Fibroblast of the conjunctiva (primary cell): ENCODE data around the gene CCNYL1.
"Not testable (repeated sequence)": the region's sequence is repeated elsewhere in the genome, so short reads cannot be mapped to it uniquely, and the experiment has no call there.

ENCODE experiments used
- DNase-seq: peaks from one replicate; pipeline ENCODE4 v3.0.0-alpha.2; 2010; ENCODE audit warnings: low read depth

Gene CCNYL1

GRCh38 chr2:207734636-207735512 is 23.4 kb downstream of the CCNYL1 start:
- DNase-seq, result no peak

GRCh38 chr2:207735513-207735859 is 24.0 kb downstream of the CCNYL1 start:
- DNase-seq, result not testable (repeated sequence)

GRCh38 chr2:207743514-207743913 is 32.1 kb downstream of the CCNYL1 start:
- DNase-seq, result no peak

- DNase-seq, result no peak
Observed at GRCh38 chr2:207744050-207744449, 32.6 kb downstream of the CCNYL1 start.

GRCh38 chr2:207744451-207744850 is 33.0 kb downstream of the CCNYL1 start:
- no peak for DNase-seq

- DNase-seq, result peak; percentile 72
Observed at GRCh38 chr2:207746131-207746530, 34.7 kb downstream of the CCNYL1 start.

GRCh38 chr2:207747653-207748560 is 36.5 kb downstream of the CCNYL1 start:
- no peak for DNase-seq

- no peak for DNase-seq
Observed at GRCh38 chr2:207748993-207749392, 37.6 kb downstream of the CCNYL1 start.

- DNase-seq, result no peak
Observed at GRCh38 chr2:207749873-207750272, 38.4 kb downstream of the CCNYL1 start.

GRCh38 chr2:207750345-207750744 is 38.9 kb downstream of the CCNYL1 start:
- no peak for DNase-seq

- DNase-seq, result no peak
Observed at GRCh38 chr2:207750876-207751275, 39.4 kb downstream of the CCNYL1 start.

GRCh38 chr2:207753688-207754087 is 42.2 kb downstream of the CCNYL1 start:
- DNase-seq, result not testable (repeated sequence)

- DNase-seq, result no peak
Observed at GRCh38 chr2:207754498-207755383, 43.3 kb downstream of the CCNYL1 start.

GRCh38 chr2:207758025-207758424 is 46.6 kb downstream of the CCNYL1 start:
- DNase-seq, result no peak

GRCh38 chr2:207759890-207760289 is 48.5 kb downstream of the CCNYL1 start:
- no peak for DNase-seq

GRCh38 chr2:207760453-207760852 is 49.0 kb downstream of the CCNYL1 start:
- no peak for DNase-seq

GRCh38 chr2:207761426-207761825 is 50.0 kb downstream of the CCNYL1 start:
- DNase-seq, result not testable (repeated sequence)

- no peak for DNase-seq
Observed at GRCh38 chr2:207762146-207762545, 50.7 kb downstream of the CCNYL1 start.

- DNase-seq, result no peak
Observed at GRCh38 chr2:207763303-207763917, 52.0 kb downstream of the CCNYL1 start.

- no peak for DNase-seq
Observed at GRCh38 chr2:207764096-207764630, 52.7 kb downstream of the CCNYL1 start.

- DNase-seq, result no peak
Observed at GRCh38 chr2:207765547-207765946, 54.1 kb downstream of the CCNYL1 start.
